Activated CD8-positive, alpha-beta memory T cell treated with anti-CD3 and anti-CD28 coated beads for 4 hours (primary cell): ENCODE data around the gene BMERB1.
"Not testable (repeated sequence)": the region's sequence is repeated elsewhere in the genome, so short reads cannot be mapped to it uniquely, and the experiment has no call there.

ENCODE experiments used
- DNase-seq, 2 donors: peaks; one replicate each; pipeline ENCODE4 v3.0.0-alpha.2; 2020; ENCODE audit warnings: low read depth in 2 of 2

Gene BMERB1

DNA sequence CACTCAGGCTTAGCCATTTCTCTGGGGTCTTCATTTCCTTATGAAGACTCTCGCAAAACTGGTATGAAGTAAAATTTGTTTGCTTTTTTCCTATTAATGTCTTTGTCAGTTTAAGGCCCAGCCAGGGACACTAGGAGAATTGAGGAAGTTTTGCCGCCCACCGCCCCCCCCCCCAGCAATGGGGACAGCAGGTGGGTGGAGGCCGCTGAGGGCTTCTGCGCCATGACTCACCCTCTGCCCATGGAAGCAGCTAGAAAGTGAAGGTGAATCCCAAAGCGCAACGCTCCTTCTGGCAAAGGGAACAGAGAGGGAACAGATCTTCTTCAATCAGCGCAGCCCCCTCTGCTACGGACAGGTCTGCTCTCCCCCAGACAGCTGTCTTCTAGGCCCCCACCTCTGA lies 158.8 kb downstream of the BMERB1 start:
- no peak for DNase-seq

DNA sequence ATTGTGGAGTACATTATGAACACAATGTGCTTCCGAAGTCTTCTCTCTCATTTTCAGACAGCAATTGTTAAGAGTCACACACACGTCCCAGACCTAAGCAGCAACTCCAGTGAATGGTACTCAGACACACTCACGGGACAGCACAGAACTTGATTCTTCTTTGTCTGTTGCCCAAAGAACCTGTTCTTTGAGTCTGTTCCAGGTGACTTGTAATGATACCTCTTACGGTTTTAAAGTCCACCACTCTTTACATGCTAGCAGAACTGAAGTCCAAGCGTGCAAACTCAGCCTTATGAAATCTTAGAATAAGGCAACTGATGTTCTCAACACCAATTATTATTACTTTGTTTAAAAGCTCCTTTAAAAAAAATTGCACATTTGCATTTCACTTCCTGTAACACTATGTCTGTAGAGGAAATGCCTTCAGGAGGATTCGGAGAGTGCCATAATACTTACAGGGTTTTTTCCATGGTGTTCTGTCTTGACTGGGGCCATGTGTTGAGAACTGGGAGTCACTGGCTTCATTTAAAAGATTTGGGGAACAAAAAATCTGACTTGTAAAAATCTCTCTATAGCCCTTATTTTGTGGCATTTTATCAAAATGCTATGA lies 160.4 kb downstream of the BMERB1 start:
- no peak for DNase-seq

DNA sequence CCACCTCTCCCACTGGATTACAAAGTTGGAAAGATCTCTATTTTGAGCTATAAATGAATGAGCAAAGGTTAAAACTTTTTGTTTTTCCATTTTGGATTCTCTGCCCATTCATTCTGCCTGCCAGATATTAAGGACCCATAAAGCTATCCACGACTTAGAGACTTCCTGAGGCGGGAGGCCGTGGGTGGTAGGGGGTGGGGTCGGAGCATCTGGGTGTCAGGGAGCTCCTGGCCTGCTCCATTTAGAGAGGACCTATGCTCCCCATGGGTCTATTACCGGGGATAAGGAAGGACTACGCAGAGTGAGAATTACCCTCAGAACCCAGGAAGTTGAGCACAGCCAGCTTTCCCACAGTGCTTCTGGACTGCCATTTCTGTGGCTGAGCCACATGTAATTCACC lies 162.7 kb downstream of the BMERB1 start:
- DNase-seq: no peak

DNA sequence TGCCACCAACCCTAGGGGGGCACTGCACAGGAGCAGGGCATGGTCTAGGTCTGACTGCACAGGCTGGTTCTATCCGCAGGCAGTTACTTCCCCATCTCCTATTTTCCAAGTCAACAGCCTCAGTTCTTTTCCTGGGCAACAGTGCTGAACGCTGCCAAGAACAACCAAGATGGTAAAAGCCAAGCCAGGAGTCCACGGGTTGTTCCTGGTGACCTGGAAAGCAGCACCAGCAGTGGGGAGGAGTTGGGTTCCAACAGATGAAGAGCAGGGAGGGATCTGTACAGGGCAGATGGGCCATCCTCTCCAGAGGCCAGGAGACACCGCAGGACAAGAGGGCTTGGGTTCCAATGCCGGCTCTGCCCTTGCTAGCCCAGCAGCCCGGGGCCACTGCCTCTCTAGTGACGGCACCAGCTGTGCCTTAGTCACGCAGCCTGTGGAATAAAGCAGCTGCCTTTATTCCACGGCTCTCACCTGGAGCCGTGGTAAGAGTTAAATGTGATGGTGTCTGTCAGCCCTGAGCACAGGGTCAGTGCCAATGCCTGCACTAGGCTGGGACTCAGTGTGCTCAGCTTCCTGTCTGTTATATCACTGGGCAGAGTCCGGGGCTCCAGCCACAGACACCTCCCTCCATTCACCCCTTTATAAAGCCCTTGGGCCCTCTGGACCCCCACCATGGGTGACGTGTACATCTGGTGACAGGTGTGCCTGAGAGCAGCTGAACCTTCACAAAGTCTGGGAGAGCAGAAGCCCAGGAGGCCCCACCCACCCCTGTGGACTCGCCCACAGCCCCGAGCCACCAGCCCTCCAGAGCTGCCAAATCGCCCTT lies 163.6 kb downstream of the BMERB1 start:
- DNase-seq: no peak

DNA sequence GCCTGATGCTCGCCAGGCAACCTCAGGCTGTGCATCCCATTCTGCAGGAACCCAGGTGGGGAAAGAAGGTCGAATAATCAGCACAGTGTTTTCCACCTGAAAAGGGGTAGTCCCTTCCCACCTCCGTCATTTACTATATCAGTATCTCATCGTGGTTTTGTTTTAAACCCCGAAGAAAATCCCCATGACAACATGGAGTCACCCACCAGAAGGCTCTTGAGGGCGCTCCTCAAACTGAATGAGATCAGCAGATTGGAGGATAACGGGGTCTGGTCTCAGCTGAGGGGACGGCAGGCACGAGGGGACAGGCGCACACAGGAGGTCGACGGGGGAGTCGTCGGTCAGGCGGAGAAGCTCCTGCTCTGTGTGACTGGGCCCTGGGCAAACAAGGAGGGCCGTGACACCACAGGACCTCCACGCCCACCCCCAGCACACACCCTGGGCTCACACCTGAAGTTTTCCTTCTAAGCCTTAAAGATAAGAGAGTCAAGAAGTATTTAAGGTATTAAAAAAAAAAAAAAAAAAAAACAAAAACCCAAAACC lies 164.3 kb downstream of the BMERB1 start:
- DNase-seq: no peak

DNA sequence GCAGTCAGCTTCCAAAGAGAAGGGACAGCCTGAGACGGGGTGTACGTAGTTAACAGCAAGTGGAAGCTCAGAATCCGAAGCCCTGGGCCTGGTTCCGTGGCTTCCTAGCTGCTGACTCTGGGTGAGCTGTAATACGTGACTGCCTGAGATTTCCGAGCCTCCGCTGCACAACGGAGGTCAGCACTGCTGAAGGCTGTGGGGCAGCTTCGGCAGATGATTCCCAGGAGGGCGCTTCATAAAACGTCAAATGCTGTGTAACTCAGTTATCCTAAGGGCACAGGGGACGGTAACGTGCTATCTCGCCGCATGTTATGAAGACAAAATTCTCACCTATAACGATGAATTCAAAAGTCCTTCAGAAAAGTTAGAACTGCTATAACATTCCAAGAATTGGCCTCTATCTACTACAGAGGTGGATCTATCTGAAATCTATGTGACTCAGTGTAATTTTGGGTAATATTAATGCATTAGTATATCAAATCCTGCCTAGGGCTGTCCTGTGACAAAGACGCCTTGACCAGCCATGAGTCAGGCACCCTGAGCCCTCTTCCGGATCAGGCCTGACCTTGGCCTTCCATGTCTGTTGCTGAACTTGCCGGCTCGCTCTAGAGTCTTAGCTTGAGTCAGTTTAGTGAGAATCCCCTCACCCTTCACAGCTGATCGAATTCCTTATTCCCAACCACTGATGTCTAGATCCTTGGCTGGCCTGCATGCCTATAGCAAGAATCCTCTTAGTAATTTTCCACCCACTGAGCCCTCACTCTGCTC lies 165.1 kb downstream of the BMERB1 start:
- no peak for DNase-seq

DNA sequence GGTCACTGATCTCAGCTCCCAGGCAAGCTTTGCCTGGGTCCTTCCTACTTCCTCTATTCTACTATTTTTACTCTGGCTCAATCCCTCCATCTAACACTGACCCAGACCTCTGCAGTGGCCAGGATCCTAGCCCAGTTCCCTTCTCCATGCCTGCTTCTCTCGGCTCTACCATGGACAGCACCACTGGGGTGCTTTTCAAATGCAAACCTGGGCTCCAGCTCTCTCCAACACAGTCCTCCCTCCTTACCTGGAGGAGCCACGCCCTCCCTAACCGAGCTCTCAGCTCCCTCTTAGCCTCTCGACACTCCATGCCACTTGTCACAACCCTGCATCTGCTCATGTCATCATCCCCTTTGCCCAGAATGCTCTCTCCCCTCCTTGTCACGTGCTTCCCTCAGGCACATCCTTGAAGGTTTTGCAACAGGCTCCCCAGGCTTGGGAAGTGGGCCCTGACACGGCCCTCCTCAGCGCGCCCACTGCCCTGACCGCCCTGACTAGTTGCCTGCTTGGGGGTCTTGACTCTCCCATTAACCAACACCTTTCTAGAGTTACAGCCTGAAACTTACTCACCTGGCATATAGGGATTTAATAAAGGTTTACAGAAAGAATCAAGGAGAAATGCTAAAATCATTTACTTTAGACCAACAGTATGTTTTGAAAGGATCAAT lies 167.0 kb downstream of the BMERB1 start:
- DNase-seq: no peak

DNA sequence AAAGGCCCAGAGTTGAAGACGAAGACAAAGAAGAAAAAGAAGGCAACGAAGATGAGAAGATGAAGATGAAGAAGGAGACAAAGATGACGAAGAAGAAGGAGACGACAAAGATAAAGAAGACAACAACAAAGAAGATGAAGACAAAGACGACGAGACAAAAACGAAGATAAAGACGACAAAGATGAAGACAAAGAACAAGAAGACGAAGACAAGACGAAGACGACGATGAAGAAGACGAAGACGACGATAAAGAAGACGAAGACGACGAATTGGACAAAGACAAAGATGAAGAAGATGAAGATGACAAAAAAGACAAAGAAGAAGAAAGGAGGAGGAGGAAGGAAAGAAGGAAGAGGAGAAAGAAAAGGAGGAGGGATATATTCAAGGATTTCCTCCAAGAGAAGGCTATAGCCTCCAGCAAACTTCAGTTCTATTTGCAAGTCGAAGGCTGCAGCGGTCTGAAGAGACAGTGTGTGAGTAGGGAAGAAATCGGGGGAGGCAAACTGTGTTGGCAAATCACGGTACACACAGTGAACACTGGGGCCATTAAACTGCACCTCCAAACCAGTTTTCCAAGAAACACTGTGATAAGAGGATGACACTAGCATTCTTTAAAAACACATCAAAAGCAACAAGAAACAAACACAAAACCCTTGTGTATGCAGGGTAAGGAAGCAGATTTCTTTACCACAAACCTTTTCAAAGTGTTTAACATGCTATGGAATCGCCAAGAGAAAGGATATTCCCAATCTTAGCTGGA lies 168.1 kb downstream of the BMERB1 start:
- no peak for DNase-seq

DNA sequence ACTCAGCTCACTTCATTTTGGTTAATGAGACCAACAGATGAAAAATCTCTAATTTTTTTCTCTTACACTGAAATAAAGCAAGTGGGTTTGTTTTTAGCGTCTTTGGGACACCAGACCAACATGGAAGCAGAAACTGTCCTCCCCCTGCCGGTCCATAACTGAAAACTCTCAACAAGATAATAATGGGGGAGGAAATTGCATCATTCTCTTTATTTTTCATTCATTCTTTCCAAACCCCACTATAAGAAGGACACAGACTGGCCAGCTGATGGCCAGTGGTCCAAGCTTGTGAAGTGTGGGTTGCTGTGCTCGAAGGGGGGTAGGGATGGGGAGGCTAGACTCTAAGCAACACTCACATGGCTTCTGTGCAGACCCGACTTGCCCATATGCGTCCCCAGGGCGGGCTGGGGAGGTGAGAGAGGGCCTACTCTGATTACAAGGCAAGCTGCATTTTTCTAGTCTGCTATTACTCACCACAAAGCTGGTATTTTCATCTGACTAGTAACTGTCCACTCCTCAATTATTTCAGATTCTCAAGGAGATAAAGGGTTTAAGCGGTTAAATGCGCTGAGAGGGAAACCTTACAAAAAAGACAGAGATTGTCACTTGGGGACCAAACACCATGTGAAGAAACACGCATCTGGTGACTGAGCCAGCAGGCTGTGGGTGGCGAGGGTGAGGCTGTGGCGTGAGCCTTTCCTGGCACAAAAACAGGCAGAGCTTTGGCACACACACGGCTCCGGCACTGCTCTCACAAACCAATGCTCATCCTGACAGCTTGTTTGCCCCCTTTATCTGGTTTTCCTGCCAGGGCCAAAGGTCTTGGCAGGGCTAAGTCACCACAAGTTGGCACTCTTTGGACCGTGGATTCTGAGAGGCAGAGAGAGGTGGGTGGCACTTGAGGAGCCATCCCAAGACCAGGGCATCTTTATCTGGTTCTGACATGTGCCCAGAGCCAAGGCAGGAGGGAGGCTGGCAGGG lies 170.4 kb downstream of the BMERB1 start:
- no peak for DNase-seq

DNA sequence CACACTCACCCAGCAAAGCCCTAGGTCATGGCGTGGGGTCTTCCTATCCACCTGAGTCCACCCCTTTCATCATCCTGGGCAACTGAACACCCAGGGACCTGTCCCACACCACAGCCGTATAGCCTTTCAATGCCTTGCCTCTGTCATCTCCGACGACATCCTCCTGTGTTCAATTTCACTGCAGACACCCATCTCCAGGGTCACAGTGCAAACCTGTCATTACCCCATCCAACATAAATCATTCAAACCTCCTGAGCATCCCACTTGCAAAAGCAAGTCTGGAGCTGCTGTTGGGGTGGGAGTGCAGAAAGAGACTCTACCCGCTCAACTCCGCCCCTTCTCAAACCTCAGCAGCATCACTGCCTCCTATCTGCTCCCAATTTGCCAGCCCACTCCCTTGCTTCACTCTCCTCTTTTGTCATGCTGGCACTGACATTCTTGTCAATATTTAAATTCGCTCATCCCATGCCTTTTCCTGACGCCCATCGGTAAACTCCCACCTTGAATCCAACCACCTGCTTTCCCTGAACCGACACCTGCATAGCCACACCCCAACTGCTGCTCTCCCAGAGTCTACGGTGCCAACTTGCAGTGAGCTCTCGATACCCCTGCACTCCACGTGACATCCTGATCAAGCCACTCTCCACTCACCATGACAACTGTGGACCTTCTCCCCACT lies 171.6 kb downstream of the BMERB1 start:
- no peak for DNase-seq

DNA sequence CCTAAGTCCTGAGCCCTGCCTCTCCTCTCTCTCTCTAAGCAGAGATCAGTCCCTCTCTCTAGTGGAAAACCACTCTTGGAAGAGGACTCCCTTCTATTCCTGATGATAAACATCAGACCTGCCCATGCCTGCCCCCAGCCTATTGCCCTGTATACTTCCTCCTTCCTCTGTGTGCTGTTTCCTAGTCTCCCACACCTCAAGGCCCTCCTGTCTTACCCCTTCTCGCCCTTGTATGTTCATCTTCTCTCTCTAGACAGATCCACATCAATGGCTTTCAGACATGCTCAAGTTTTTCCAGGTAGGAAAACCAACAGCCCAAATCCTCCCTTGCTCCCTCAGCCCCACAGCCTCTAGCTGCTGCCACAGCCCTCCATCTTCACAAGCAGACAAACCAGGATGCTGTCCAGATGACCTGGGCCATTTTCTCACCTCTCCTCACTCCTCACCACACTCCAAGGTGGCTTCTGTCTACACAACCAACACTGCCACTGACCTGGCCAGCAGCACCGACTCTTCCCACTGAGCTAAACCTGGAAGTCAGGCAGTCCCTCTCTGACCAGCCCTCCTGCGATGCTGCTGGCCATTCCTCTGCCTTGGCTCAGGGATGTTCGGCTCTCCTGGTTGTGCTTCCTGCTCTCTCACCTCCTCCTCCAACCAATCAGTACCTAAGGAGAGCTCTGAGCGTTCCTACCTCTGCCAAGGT lies 172.3 kb downstream of the BMERB1 start:
- no peak for DNase-seq

DNA sequence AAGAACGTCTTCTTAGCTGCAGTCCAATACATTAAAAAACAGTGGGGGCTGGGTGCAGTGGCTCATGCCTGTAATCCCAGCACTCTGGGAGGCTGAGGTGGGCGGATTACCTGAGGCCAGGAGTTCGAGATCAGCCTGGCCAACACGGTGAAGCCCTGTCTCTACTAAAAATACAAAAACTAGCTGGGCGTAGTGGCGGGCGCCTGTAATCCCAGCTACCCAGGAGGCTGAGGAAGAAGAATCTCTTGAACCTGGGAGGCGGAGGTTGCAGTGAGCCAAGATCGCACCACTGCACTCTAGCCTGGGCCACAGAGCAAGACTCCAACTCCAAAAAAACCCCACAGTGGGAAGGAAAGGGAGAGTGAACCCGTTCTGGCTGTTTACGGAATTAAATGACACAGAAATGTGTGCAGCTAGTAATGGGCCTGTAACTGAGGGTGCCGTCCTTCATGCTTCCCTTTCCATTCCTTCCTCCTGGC lies 172.9 kb downstream of the BMERB1 start:
- not testable (repeated sequence) for DNase-seq

DNA sequence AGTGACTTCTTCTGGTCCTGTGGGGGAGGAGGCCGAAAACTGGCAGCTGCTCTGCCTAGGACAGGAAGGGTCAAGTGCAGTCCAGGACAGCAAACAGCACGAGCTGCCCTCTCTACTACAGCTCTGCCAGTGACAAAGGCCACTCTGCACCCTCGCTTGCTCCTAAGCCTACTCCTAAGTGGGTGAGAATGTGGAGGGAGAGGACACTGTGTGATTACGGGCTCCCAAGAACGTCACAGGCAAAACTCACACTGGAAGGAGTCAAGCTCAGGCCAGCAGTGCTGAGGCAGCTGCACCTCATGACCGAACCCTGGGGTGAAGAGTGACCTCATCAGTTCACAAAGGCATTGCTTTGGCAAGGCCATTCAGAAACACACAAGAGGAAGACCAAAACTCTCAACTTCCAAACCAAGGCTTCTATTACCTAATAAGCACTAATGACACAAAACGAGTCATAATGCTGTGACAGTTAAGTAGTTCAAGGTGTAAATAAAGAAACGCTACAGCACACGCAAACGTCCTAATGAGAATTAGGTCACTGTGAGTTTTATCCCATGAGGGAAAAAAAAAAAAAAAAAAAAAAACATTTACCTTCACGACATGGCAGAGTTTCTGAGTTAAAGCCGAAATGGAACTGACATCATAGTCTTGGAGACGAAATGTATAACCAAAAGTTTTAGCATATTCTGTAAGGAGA lies 173.5 kb downstream of the BMERB1 start:
- DNase-seq: no peak

DNA sequence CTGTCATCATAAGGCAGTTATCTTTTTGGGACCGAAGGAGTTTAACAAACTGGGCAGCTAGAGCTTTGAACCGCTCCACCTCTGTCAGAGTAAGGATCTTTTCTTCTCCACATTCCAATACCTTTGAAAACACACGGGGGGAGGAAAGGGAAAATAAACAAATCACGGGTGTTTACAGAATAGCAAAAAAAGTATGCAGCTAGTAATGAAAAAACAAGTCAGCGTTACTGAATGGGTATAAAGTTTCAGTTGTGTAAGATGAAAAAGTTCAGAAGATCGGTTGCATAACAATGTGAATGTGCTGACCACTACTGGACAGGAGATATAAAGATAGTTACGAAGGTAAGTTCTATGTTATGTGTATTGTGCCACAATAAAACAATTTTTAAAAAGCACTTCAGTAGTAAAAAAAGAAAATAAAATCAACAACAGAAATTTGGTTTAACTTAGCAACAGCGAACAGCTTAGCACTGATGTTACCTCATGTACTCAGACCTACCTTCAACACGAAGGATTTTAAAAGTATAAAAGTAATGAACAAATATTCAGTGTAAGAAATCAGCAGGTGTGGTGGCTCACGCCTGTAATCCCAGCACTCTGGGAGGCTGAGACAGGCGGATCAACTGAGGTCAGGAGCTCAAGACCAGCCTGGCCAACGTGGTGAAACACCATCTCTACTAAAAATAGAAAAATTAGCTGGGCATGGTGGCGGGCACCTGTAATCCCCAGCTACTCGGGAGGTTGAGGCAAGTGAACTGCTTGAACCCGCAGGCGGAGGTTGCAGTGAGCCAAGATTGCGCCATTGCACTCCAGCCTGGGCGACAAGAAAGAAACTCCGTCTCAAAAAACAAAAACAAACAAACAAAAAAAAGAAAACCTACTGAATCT lies 174.3 kb downstream of the BMERB1 start:
- no peak for DNase-seq

DNA sequence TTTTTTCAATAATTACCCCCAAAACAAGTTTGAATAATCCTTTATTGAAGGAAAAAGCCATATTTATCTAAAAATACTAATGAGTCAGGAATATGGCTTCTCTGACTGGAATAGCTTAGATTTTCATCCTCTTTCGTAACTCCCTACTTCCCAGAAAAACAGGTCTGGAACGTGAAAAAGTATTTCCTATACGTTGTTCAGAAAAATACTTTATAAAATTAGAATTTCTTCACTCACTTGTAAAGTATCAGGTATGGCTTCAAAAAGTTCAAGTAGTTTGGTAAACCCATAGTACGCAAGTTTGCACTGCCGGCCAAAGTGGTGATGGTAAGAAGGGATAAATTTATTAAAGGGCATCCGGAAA lies 174.9 kb downstream of the BMERB1 start:
- no peak for DNase-seq

DNA sequence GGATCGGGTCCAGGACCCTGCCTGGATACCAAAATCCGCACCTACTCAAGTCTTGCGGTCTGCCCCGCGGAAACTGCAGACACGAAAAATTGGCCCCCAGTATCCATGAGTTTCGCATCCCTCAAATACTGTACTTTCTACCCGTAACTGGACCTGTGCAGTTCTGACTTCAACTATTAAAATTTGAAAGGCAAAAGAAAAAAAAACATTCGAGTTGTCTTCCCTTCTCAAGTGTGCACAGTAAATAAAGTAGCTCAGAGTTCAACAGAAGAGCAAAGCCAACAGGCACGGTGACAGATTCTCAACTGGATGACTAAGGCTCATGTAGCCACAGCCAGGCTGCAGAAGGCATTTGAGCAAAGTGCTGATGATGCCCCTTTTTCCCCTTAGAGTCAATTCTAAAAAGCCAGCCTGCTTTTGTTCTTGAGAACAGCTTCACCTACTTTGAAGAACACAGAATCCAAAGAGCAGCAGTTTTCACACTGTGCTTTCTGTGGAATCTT lies 176.0 kb downstream of the BMERB1 start:
- DNase-seq: no peak

DNA sequence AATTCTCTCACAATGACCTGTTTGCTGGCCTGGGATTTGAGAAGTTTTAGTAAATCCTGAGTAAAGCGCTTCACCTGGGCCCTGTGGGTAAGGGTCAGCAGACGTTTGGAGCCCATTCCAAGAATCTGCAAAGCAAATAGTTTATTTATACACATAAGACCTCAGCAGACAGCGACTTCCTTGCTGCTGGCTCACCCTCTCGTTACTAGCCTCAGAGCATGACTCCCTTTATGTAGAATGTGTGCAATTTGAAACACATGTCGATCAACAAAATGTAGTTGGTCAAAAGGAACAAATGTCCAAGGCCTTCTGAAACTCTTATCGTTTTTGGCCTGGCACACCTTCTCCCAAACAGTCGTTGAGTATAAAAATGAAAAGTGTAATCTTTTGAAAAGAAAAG lies 177.2 kb downstream of the BMERB1 start:
- DNase-seq: no peak
